Nephron progenitor cell (in vitro differentiated cells): ENCODE measurements around the gene ZFAND6.
"Not testable (repeated sequence)": the region's sequence is repeated elsewhere in the genome, so short reads cannot be mapped to it uniquely, and the experiment has no call there.

Experiments used
- DNase-seq: peaks from one replicate; pipeline ENCODE4 v3.0.0; 2021
- H3K27ac Mint-ChIP-seq: 2 replicates; pipeline ENCODE4 v1.8.0; 2021; ENCODE audit warnings: mild to moderate bottlenecking, moderate library complexity, mixed read lengths
- H3K27me3 Mint-ChIP-seq: 2 replicates; pipeline ENCODE4 v1.8.0; 2021; ENCODE audit warnings: mild to moderate bottlenecking, low read depth, mixed read lengths; ENCODE audit not compliant: poor library complexity
- H3K36me3 Mint-ChIP-seq: 2 replicates; pipeline ENCODE4 v1.8.0; 2021; ENCODE audit warnings: low read depth, mixed read lengths
- H3K4me1 Mint-ChIP-seq: 2 replicates; pipeline ENCODE4 v1.8.0; 2021; ENCODE audit warnings: mixed read lengths
- H3K4me3 Mint-ChIP-seq: 2 replicates; pipeline ENCODE4 v1.8.0; 2021; ENCODE audit warnings: mild to moderate bottlenecking, moderate library complexity, mixed read lengths
- H3K9me3 Mint-ChIP-seq: 2 replicates; pipeline ENCODE4 v1.8.0; 2021; ENCODE audit warnings: mild to moderate bottlenecking, moderate library complexity, mixed read lengths
- TF ChIP-seq, protein P1 (sequence below): fragments of 200-600 bp; sonication (generic); IDR thresholded peaks from 2 replicates; pipeline ENCODE4 v1.5.0; 2021; ENCODE audit warnings: antibody characterized with exemption

The ZFAND6 gene

DNA sequence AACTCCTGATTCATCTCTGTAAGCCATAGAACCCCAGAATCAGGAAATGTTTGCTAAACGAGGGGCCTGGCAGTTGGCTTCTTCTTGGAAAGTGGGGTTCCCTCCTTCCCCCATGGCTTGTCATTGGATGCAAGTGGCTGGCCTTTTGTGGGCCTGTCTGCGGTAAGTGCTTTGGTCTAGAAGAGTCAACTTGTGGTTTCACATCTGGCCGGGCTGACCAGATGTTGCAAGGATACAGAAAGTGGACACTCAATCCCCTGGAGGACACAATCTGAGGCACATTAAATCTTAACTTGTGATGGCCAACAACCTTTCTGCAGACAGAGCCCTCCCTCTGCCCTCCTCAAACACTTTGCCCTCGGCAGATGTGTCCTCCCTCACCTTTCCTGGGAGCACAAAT, 94.4 kb downstream of the ZFAND6 start:
- Mint-ChIP-seq H3K27ac (peak overlapping the region; percentile 94), H3K9me3 (no peaks in the 10 kb centered on the region), H3K27me3 (peaks cover 9% of the 10 kb centered on the region), H3K36me3 (peaks cover 8% of the 10 kb centered on the region), H3K4me1 (peaks cover 74% of the 10 kb centered on the region), H3K4me3 (peak overlapping the region; percentile 96)
- TF ChIP-seq, protein P1, sequence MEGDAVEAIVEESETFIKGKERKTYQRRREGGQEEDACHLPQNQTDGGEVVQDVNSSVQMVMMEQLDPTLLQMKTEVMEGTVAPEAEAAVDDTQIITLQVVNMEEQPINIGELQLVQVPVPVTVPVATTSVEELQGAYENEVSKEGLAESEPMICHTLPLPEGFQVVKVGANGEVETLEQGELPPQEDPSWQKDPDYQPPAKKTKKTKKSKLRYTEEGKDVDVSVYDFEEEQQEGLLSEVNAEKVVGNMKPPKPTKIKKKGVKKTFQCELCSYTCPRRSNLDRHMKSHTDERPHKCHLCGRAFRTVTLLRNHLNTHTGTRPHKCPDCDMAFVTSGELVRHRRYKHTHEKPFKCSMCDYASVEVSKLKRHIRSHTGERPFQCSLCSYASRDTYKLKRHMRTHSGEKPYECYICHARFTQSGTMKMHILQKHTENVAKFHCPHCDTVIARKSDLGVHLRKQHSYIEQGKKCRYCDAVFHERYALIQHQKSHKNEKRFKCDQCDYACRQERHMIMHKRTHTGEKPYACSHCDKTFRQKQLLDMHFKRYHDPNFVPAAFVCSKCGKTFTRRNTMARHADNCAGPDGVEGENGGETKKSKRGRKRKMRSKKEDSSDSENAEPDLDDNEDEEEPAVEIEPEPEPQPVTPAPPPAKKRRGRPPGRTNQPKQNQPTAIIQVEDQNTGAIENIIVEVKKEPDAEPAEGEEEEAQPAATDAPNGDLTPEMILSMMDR = no peak
- no peak for DNase-seq

DNA sequence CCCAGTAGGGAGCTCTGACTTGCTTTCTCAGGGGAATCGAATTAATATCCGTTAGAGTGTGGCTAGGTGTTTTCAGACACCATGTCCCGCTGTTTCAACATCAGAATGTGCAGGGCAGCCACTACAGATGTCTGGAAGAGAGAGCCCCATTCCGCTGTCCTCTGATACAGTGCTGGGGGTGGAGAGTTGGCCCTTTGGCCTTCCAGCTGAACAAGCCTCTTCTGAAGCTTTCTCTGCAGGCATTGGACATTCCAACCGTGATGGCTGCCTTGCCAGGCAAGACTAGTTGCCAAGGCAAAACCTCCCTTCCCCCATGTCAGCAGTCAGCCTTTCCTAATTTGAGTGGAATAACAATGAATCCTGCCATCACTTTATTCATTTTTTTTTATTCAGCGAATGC, 94.9 kb downstream of the ZFAND6 start:
- Mint-ChIP-seq H3K4me1 (peaks cover 75% of the 10 kb centered on the region), H3K27me3 (peaks cover 11% of the 10 kb centered on the region), H3K4me3 (peak overlapping the region; percentile 96), H3K36me3 (peaks cover 10% of the 10 kb centered on the region), H3K27ac (peak overlapping the region; percentile 94), H3K9me3 (no peaks in the 10 kb centered on the region)
- peak; percentile 22 for DNase-seq
- TF ChIP-seq, protein P1 = no peak

DNA sequence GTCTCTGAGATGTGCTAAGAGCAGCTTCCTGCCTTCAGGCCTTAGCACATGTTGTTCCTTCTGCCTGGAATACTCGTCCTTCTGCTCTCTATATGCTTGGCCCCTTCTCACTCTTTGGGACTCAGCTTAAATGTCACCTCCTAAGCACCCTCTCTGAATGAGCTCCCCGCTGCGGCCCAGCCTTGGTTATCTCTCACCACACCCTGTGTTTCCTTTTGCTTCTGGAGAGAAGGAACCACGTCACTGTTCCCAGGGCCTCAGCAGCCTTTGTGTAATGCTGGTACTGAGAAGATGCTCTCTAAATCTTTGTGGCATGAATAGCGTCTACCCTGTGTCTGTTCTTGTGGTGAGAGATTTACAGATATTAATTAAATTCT, 95.5 kb downstream of the ZFAND6 start:
- peaks cover 12% of the 10 kb centered on the region for H3K27me3 Mint-ChIP-seq
- DNase-seq = no peak
- H3K4me1 Mint-ChIP-seq = peaks cover 78% of the 10 kb centered on the region
- TF ChIP-seq, protein P1 = no peak
- no peaks in the 10 kb centered on the region for H3K9me3 Mint-ChIP-seq
- H3K36me3 Mint-ChIP-seq = peaks cover 17% of the 10 kb centered on the region
- peak overlapping the region; percentile 96 for H3K27ac Mint-ChIP-seq
- H3K4me3 Mint-ChIP-seq = peak overlapping the region; percentile 96

DNA sequence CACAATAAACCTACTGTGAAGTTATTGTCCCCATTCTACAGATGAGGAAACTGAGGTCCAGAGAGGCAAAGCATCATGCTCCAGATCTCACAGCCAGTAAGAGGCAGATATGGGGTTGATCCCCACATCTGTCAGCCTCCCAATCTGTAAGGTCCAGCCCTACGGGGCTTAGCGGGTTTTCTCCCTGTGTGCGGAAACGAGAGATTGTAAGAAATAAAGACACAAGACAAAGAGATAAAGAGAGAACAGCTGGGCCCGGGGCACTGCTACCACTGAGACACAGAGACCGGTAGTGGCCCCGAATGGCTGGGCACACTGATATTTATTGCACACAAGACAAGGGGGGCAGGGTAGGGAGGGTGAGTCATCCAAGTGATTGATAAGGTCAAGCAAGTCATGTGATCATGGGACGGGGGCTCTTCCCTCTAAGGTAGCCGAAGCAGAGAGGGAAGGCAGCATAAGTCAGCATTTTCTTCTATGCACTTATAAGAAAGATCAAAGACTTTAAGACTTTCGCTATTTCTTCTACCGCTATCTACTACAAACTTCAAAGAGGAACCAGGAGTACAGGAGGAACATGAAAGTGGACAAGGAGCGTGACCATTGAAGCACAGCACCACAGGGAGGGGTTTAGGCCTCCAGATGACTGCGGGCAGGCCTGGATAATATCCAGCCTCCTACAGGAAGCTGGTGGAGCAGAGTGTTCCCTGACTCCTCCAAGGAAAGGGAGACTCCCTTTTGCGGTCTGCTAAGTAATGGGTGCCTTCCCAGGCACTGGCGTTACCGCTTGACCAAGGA, 96.1 kb downstream of the ZFAND6 start:
- not testable (repeated sequence) for H3K9me3 Mint-ChIP-seq
- peaks cover 84% of the 10 kb centered on the region for H3K4me1 Mint-ChIP-seq
- H3K36me3 Mint-ChIP-seq = peaks cover 23% of the 10 kb centered on the region
- peak; percentile 46 for DNase-seq
- H3K27me3 Mint-ChIP-seq = peaks cover 10% of the 10 kb centered on the region
- peak overlapping the region; percentile 96 for H3K4me3 Mint-ChIP-seq
- peak overlapping the region; percentile 96 for H3K27ac Mint-ChIP-seq

DNA sequence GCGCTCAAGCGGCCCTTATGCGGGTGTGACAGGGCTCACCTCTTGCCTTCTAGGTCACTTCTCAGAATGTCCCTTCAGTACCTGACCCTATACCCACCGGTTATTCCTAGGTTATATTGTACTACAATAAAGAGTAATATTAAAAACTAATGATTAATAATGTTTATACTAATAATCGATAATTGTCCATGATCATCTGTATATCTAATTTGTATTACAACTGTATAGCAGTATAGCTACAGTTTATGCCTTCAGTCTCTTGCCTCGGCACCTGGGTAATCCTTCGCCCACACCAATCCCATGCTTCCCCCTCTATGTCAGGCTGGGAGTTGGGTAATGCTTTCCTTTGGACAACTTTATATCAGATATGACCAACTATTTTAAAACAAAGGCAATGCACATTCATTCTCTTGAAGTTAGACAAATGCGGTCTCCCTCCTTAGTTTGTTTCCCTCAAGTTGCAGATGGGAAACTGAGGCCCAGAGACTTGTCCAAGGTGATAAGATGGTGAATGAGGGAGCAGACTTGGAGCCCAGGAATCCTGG, 96.8 kb downstream of the ZFAND6 start:
- DNase-seq = no peak
- peaks cover 7% of the 10 kb centered on the region for H3K27me3 Mint-ChIP-seq
- no peaks in the 10 kb centered on the region for H3K9me3 Mint-ChIP-seq
- peaks cover 28% of the 10 kb centered on the region for H3K36me3 Mint-ChIP-seq
- peak overlapping the region; percentile 96 for H3K27ac Mint-ChIP-seq
- TF ChIP-seq, protein P1 = no peak
- peaks cover 80% of the 10 kb centered on the region for H3K4me1 Mint-ChIP-seq
- peak overlapping the region; percentile 96 for H3K4me3 Mint-ChIP-seq

DNA sequence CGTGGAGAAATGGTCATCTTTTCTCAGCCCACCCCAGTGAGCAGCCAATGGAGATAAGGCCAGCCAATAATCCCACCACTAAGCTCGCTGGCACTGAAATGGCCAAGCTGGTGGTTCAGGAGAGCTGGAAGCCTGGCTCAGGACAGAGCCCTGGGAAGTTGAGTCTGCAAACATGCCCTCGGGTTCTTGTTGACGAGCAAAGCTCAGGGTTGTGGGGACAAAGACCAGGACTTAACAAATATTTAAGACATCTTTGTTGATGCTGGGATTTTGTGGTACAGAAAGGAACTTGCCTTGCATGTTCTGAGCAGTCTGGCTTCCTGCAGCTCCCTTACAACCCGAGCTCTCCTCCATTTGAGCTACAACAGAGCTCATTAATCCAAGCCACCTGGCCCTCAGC, 97.7 kb downstream of the ZFAND6 start:
- TF ChIP-seq, protein P1 = no peak
- no peaks in the 10 kb centered on the region for H3K9me3 Mint-ChIP-seq
- H3K27me3 Mint-ChIP-seq = peaks cover 7% of the 10 kb centered on the region
- H3K36me3 Mint-ChIP-seq = peaks cover 34% of the 10 kb centered on the region
- DNase-seq = no peak
- no peak overlapping the region for H3K27ac Mint-ChIP-seq
- H3K4me3 Mint-ChIP-seq = no peak overlapping the region
- H3K4me1 Mint-ChIP-seq = peaks cover 71% of the 10 kb centered on the region
